Measurements from ENCODE around the gene PGM5.

Gene PGM5

GRCh38 chr9:68507806-68508145 is 151.4 kb downstream of the PGM5 start:
- H3K27me3 ChIP-seq (ENCODE audit: insufficient read depth, low read depth, severe bottlenecking): peaks cover 29% of the 10 kb centered on the region
- H3K36me3 ChIP-seq: no peaks in the 10 kb centered on the region
- no peak overlapping the region for H3K4me3 ChIP-seq (ENCODE audit: low read depth, low read length)
- DNase-seq: no peak
- no peak for TF ChIP-seq CTCF (IDR thresholded peaks at IDR 0.05; ENCODE audit: low read depth, low read length)
- no peak overlapping the region for H3K27ac ChIP-seq
- H3K9me3 ChIP-seq (ENCODE audit: severe bottlenecking): no peaks in the 10 kb centered on the region

GRCh38 chr9:68508547-68508946 is 152.1 kb downstream of the PGM5 start:
- Histone ChIP-seq H3K36me3 (no peaks in the 10 kb centered on the region), H3K9me3 (ENCODE audit: severe bottlenecking) (no peaks in the 10 kb centered on the region), H3K4me3 (ENCODE audit: low read depth, low read length) (no peak overlapping the region), H3K27me3 (ENCODE audit: insufficient read depth, low read depth, severe bottlenecking) (peaks cover 28% of the 10 kb centered on the region), H3K27ac (no peak overlapping the region)
- no peak for DNase-seq
- no peak for TF ChIP-seq CTCF (IDR thresholded peaks at IDR 0.05; ENCODE audit: low read depth, low read length)

DNA sequence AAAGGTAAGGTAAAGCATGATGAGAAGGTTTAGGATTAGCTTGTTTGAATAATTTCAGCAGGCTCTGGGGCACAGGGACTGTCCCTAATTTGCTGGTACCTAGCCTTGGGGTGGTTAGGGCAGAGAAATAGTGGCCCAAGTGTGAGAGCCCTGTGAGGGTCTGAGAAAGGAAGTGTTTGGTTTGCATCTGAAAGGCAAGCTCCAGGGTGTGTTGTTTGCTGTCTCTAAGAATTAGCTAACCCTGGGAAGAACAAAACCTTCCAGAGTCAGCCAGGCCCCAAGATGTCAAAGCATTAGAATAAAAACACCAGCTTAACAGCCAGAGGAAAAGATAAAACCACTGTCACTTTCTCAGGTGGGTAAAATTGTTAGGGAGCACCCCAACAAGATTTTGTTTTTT is 153.3 kb downstream of the PGM5 start:
- Histone ChIP-seq H3K9me3 (ENCODE audit: severe bottlenecking) (no peaks in the 10 kb centered on the region), H3K27ac (no peak overlapping the region), H3K36me3 (no peaks in the 10 kb centered on the region), H3K27me3 (ENCODE audit: insufficient read depth, low read depth, severe bottlenecking) (peaks cover 28% of the 10 kb centered on the region), H3K4me3 (ENCODE audit: low read depth, low read length) (no peak overlapping the region)
- no peak for DNase-seq
- no peak for TF ChIP-seq CTCF (IDR thresholded peaks at IDR 0.05; ENCODE audit: low read depth, low read length)

GRCh38 chr9:68513385-68513784 is 157.0 kb downstream of the PGM5 start:
- TF ChIP-seq CTCF (IDR thresholded peaks at IDR 0.05; ENCODE audit: low read depth, low read length): no peak
- Histone ChIP-seq H3K27ac (no peak overlapping the region), H3K9me3 (ENCODE audit: severe bottlenecking) (peaks cover 4% of the 10 kb centered on the region), H3K4me3 (ENCODE audit: low read depth, low read length) (no peak overlapping the region), H3K27me3 (ENCODE audit: insufficient read depth, low read depth, severe bottlenecking) (peaks cover 23% of the 10 kb centered on the region), H3K36me3 (no peaks in the 10 kb centered on the region)
- no peak for DNase-seq

GRCh38 chr9:68513981-68514380 is 157.6 kb downstream of the PGM5 start:
- no peak overlapping the region for H3K4me3 ChIP-seq (ENCODE audit: low read depth, low read length)
- no peaks in the 10 kb centered on the region for H3K36me3 ChIP-seq
- DNase-seq: no peak
- TF ChIP-seq CTCF (IDR thresholded peaks at IDR 0.05; ENCODE audit: low read depth, low read length): no peak
- H3K27me3 ChIP-seq (ENCODE audit: insufficient read depth, low read depth, severe bottlenecking): peaks cover 23% of the 10 kb centered on the region
- peaks cover 6% of the 10 kb centered on the region for H3K9me3 ChIP-seq (ENCODE audit: severe bottlenecking)
- H3K27ac ChIP-seq: no peak overlapping the region

GRCh38 chr9:68515326-68516017 is 159.1 kb downstream of the PGM5 start:
- DNase-seq: no peak
- peaks cover 6% of the 10 kb centered on the region for H3K9me3 ChIP-seq (ENCODE audit: severe bottlenecking)
- H3K27ac ChIP-seq: no peak overlapping the region
- no peak for TF ChIP-seq CTCF (IDR thresholded peaks at IDR 0.05; ENCODE audit: low read depth, low read length)
- H3K36me3 ChIP-seq: no peaks in the 10 kb centered on the region
- H3K4me3 ChIP-seq (ENCODE audit: low read depth, low read length): no peak overlapping the region
- H3K27me3 ChIP-seq (ENCODE audit: insufficient read depth, low read depth, severe bottlenecking): peaks cover 23% of the 10 kb centered on the region
